GM06990 (cell line): ENCODE measurements around the gene GPR39.

Experiments
- DNase-seq: peaks from one replicate; pipeline ENCODE4 v3.0.0-alpha.2; 2011; ENCODE audit not compliant: insufficient read length; ENCODE audit errors: extremely low read depth
- H3K27me3 ChIP-seq: replicated peaks from 2 replicates; pipeline ENCODE4 v1.6.0; 2011; ENCODE audit warnings: low read length; ENCODE audit not compliant: control insufficient read depth, insufficient read depth
- H3K36me3 ChIP-seq: 2 replicates; pipeline ENCODE4 v1.5.1; 2011; ENCODE audit warnings: low read length; ENCODE audit not compliant: control insufficient read depth, insufficient read depth
- H3K4me3 ChIP-seq: replicated peaks from 2 replicates; pipeline ENCODE4 v1.5.1; 2011; ENCODE audit warnings: low read depth, mild to moderate bottlenecking, control low read depth, low read length
- CTCF ChIP-seq: IDR thresholded peaks from 2 replicates; pipeline ENCODE4 v1.5.1; 2011; ENCODE audit warnings: low read length, control low read depth, mild to moderate bottlenecking, inconsistent platforms; ENCODE audit not compliant: insufficient read depth, poor library complexity, severe bottlenecking

The GPR39 gene

GRCh38 chr2:132566379-132566778, 149.8 kb downstream of the GPR39 start:
- H3K27me3 ChIP-seq, result no peaks in the 10 kb centered on the region
- no peak for TF ChIP-seq CTCF
- no peak for DNase-seq
- no peak overlapping the region for H3K4me3 ChIP-seq
- H3K36me3 ChIP-seq, result no peaks in the 10 kb centered on the region

- TF ChIP-seq CTCF, result no peak
- H3K4me3 ChIP-seq, result no peak overlapping the region
- no peaks in the 10 kb centered on the region for H3K36me3 ChIP-seq
- no peaks in the 10 kb centered on the region for H3K27me3 ChIP-seq
- no peak for DNase-seq
These were observed 151.1 kb downstream of the GPR39 start for GRCh38 chr2:132567682-132568081.

GRCh38 chr2:132568656-132569055, 152.1 kb downstream of the GPR39 start:
- Histone ChIP-seq H3K36me3 (no peaks in the 10 kb centered on the region), H3K27me3 (no peaks in the 10 kb centered on the region; the same call in 1 of the 2 replicates), H3K4me3 (no peak overlapping the region)
- TF ChIP-seq CTCF, result no peak
- no peak for DNase-seq

- TF ChIP-seq CTCF, result no peak
- Histone ChIP-seq H3K4me3 (no peak overlapping the region), H3K27me3 (no peaks in the 10 kb centered on the region; the same call in 1 of the 2 replicates), H3K36me3 (no peaks in the 10 kb centered on the region)
- DNase-seq, result no peak
These were observed 156.9 kb downstream of the GPR39 start for GRCh38 chr2:132573444-132574007.

- DNase-seq, result no peak
- Histone ChIP-seq H3K27me3 (no peaks in the 10 kb centered on the region; the same call in 1 of the 2 replicates), H3K36me3 (no peaks in the 10 kb centered on the region), H3K4me3 (no peak overlapping the region)
- TF ChIP-seq CTCF, result no peak
These were observed 161.1 kb downstream of the GPR39 start for GRCh38 chr2:132577686-132578085.

- no peak for TF ChIP-seq CTCF
- Histone ChIP-seq H3K27me3 (no peaks in the 10 kb centered on the region), H3K36me3 (no peaks in the 10 kb centered on the region), H3K4me3 (no peak overlapping the region)
- no peak for DNase-seq
These were observed 165.0 kb downstream of the GPR39 start for GRCh38 chr2:132581591-132581990.
